Fibroblast of skin of scalp (primary cell): ENCODE measurements around the gene CREBBP.
"Not testable (repeated sequence)": the region's sequence is repeated elsewhere in the genome, so short reads cannot be mapped to it uniquely, and the experiment has no call there.

Experiments used
- DNase-seq: peaks from one replicate; pipeline ENCODE4 v3.0.0-alpha.2; 2013

The CREBBP gene

GRCh38 chr16:3732171-3732570 lies 148.3 kb downstream of the CREBBP start:
- no peak for DNase-seq

GRCh38 chr16:3731126-3731935 lies 149.2 kb downstream of the CREBBP start:
- no peak for DNase-seq

- DNase-seq, result no peak
Observed at GRCh38 chr16:3730161-3731125, 150.1 kb downstream of the CREBBP start.

- DNase-seq, result no peak
Observed at GRCh38 chr16:3729161-3730112, 151.1 kb downstream of the CREBBP start.

GRCh38 chr16:3728424-3729160 lies 151.9 kb downstream of the CREBBP start:
- DNase-seq, result no peak

GRCh38 chr16:3727806-3728381 lies 152.6 kb downstream of the CREBBP start:
- no peak for DNase-seq

- DNase-seq, result no peak
Observed at GRCh38 chr16:3726021-3726687, 154.4 kb downstream of the CREBBP start.

- no peak for DNase-seq
Observed at GRCh38 chr16:3725276-3725675, 155.2 kb downstream of the CREBBP start.

GRCh38 chr16:3722508-3722907 lies 158.0 kb downstream of the CREBBP start:
- DNase-seq, result no peak

- no peak for DNase-seq
Observed at GRCh38 chr16:3720418-3720817, 160.1 kb downstream of the CREBBP start.

- no peak for DNase-seq
Observed at GRCh38 chr16:3718628-3719027, 161.9 kb downstream of the CREBBP start.

GRCh38 chr16:3718019-3718391 lies 162.5 kb downstream of the CREBBP start:
- DNase-seq, result no peak

GRCh38 chr16:3717235-3718018 lies 163.1 kb downstream of the CREBBP start, which contains the start of gene TRAP1:
Gene TRAP1, minus strand, starts transcription at chr16:3717524. Its CDS starts 16 bp downstream, at chr16:3717508.
- peak; percentile 86 for DNase-seq

- no peak for DNase-seq
Observed at GRCh38 chr16:3716831-3717234, 163.7 kb downstream of the CREBBP start.

- no peak for DNase-seq
Observed at GRCh38 chr16:3715430-3715829, 165.1 kb downstream of the CREBBP start.

- not testable (repeated sequence) for DNase-seq
Observed at GRCh38 chr16:3714378-3714777, 166.1 kb downstream of the CREBBP start.

GRCh38 chr16:3713587-3714242 lies 166.8 kb downstream of the CREBBP start:
- no peak for DNase-seq

GRCh38 chr16:3712861-3713372 lies 167.6 kb downstream of the CREBBP start:
- DNase-seq, result no peak
